GM18511 (cell line): ENCODE data around the gene CDKN2D.
"Not testable (repeated sequence)": the region's sequence is repeated elsewhere in the genome, so short reads cannot be mapped to it uniquely, and the experiment has no call there.

ENCODE experiments used
- ATAC-seq: cut with Tn5 transposase; IDR thresholded peaks from one replicate; pipeline ENCODE4 v1.9.1; 2021; ENCODE audit warnings: mild to moderate bottlenecking, moderate library complexity; ENCODE audit not compliant: unreplicated experiment

The CDKN2D gene

DNA sequence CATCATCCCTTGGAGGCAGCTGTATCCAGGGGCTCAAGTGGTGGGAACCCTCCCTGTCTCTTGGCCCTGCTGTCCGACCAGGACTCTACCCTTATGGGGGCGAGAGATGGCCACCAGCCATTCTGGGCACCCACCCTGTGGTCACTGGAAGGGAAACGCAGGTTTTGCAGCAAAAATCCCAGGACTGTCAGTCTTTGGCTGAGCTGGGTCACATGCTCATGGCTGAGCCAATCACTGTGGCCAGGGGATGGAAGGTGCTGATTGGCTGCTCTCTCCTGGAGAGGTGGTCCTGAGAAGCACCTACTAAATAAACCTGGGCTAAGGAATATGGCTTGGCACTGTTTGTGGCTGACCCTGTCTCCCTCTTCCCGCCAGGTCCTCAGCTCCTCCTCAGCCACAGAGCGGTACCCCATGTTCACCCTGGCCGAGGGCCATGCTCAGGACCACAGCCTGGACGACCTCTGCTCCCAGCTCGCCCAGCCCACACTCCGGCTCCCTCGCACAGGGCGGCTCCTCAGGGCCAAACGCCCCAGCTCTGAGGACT lies 16.2 kb downstream of the CDKN2D start:
- ATAC-seq = no peak

DNA sequence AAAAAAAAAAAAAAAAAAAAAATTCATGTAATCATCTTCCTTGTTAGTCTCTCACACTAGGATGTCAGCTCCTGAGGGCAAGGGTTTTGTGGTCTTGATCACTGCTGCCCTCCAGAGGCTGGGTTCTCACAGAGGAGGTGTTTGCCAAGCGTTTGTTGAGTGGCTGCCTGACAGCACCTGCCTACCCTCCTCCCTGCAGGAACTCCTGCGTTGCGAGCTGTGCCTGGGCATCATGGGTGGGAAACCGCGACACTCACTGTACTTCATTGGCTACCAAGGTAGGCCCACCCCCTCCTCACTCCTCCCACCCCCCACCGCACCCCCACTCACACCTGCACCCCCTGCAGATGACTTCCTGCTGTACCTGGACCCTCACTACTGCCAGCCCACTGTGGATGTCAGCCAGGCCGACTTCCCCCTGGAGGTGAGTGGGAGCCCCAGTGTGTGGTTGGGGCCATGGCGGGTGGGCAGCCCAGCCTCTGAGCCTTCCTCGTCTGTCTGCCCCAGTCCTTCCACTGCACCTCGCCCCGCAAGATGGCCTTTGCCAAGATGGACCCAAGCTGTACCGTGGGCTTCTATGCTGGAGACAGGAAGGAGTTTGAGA lies 17.0 kb downstream of the CDKN2D start:
- no peak for ATAC-seq

DNA sequence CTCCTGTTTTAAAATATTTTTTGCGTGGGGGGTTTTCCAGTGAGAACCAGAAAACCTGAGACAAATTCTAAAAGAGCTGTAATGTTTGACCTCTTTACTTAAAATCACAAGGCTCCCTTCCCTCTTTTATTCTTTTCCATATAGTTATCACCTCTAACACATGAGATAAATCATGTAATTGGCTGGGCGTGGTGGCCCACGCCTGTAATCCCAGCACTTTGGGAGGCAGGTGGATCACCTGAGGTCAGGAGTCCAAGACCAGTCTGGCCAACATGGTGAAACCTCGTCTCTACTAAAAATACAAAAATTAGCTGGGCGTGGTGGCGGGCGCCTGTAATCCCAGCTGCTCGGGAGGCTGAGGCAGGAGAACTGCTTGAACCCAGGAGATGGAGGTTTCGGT lies 17.8 kb downstream of the CDKN2D start:
- not testable (repeated sequence) for ATAC-seq

DNA sequence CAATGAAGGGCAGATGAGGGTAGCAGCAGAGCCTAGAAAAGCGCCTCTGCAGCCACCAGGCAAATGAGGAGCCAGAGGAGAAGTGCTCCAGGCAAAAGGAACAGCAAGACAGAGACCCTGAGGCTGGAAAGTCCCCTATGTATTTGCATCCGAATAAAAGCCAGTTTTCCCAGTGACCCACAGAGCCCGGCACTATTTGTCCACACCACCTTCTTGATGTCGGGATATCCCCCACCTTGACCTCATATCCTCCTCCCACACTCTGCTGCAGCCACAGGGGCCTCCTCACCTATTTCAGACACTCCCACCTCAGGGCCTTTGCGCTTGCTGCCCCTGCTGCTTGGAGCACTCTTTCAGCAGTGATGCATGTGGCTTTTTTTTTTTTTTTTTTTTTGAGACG lies 18.4 kb downstream of the CDKN2D start:
- no peak for ATAC-seq

DNA sequence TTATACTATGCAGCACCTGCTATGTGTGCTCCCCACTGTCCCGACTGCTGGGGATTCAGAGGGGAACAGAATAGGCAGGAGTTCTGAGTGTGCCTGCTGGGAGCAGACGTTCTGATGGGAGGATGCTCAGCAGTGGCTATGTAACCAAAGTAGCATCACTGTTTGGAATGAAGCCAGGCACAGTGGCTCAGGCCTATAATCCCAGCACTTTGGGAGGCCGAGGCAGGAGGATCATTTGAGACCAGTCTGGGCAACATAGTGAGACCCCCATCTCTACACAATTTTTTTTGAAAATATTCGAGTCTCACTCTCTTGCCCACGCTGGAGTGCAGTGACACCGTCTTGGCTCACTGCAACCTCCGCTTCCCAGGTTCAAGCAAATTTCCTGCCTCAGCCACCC lies 19.0 kb downstream of the CDKN2D start:
- no peak for ATAC-seq

DNA sequence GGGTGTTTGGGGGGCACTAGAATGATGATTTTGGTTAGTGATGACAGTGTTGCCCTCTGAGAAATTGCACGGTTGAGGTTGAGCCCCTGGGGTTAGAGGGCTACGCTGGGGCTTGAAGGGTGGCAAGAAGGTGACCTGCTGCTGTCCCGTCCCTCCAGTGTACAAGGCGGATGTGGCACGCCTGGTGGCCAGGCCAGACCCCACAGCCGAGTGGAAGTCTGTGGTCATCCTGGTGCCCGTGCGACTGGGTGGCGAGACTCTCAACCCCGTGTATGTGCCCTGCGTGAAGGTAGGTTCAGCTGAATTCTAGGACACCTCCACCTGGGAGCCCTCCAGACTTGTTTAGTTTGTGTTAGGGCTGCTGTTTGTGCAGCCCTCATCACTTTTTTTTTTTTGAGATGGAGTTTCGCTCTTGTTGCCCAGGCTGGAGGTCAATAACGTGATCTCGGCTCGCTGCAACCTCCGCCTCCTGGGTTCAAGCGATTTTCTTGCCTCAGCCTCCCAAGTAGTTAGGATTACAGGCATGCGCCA lies 20.0 kb downstream of the CDKN2D start:
- ATAC-seq = no peak

DNA sequence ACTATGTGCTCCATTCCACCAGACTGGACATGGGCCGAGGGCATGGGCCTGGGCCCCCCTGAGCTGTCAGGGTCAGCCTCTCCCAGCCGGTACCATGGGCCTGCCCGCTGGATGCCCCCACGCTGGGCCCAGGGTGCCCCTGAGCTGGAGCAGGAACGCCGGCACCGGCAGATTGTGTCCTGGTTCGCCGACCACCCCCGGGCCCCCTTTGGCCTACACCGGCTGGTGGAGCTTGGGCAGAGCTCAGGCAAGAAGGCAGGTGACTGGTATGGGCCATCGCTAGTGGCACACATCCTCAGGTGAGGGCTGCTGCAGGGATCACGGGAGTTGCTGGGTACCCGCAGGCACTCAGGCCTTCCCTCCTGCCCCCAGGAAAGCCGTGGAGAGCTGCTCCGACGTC lies 22.0 kb downstream of the CDKN2D start:
- no peak for ATAC-seq

DNA sequence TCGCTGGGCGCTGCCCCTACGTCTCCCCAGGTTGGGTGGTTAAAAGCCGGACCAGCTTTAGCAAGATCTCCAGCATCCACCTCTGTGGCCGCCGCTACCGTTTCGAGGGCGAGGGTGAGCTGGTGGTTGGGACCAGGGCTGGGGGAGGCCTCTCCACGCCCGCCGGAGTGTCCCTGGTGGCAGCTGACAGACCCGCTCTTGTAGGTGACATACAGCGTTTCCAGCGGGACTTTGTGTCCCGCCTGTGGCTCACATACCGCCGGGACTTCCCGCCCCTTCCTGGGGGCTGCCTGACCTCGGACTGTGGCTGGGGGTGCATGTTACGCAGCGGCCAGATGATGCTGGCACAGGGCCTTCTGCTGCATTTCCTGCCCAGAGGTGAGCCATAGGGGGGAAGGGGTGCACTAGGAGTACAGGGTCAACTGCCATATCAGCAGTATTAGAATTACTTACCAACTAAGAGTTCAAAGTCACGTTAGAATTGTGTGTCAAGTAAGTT lies 24.0 kb downstream of the CDKN2D start:
- ATAC-seq = no peak

DNA sequence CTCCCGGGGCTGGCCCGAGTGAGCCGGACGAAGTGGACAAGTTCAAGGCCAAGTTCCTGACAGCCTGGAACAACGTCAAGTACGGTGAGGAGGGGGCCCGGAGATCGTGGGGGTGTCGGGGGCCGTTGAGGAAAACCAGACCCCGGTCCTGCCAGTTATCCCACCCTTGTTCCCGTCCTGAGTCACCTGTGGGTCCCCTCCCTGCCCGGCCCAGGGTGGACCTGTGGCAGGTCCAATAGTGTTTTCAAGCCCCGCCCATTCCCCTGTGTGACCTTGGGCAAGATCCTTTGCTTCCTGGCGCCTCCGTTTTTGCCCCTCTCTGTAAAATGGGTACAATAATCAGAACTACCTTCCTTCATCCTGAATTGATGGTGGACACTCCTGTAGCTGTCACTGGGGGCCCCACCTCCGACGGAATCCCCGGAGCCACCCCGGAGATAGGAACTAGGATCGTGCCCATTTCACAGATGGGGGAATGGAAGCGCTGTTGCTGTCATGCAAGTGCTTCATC lies 24.5 kb downstream of the CDKN2D start:
- no peak for ATAC-seq

DNA sequence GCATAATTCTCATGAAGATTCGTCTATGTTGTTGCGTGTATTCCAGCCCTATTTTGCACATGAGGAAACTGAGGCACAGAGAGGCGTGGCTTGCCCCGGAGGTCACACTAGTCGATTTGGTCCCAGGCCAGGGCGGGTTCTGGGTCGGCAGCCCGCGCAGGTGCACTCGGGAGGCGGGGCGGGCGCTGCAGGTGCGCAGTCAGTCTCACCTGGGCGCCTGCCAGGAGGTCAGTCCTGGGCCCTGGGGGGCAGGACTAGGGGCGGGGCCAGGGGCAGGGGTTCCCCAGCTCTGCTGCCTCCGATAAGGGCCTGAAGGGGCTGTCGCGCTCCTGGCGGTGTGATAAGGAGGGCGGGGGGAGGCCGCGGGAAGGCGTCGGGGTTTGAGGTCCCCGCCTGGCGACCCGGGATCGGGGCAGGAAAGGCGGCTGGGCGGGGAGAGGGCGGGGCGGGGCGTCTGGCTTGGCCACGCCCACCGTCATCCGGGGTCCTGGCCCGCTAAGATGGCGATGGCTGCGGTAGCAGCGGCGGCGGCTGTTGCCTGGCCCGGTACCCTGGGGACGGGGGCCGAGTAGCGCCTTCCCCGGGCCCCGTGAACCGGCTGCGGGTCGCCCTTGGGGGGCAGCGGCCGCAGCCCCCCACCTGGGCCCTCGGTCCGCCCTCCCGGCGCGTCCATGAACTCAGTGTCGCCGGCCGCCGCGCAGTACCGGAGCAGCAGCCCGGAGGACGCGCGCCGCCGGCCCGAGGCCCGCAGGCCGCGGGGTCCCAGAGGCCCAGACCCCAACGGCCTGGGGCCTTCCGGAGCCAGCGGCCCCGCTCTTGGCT lies 25.1 kb downstream of the CDKN2D start, which contains the start of gene ATG4D:
Gene ATG4D (plus strand): TSS at position 485 of the 822 bp plus-strand sequence. CDS start 187 bp downstream, at position 672.
- ATAC-seq = peak; percentile 77

DNA sequence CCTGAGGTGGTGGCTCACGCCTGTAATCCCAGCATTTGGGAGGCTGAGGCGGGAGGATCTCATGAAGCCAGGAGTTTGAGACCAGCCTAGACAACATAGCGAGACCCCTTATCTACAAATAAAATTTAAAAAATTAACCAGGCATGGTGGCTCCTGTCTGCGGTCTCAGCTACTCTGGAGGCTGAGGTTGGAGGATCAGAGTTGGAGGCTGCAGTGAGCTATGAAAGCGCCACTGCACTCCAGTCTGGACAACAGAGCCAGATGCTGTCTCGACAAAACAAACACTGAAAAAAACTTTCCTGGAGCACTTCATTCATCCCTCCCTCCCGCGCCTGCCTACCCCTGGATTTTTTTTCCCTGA lies 25.7 kb downstream of the CDKN2D start:
- no peak for ATAC-seq

DNA sequence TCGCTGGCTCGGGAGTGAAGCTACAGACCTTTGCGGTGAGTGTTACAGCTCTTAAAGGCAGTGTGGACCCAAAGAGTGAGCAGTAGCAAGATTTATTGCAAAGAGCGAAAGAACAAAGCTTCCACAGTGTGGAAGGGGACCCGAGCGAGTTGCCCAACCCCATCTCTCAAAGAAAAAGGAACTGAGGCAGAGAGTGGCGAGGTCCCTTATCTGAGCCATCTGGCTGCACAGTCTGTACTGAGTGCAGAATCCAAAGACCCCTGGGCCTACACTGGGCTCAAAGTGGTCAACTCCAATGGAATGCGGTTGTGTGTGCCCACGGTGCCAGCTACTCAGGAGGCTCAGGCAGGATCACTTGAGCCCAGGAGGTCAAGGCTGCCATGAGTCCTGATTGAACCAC lies 29.8 kb downstream of the CDKN2D start:
- ATAC-seq = not testable (repeated sequence)

DNA sequence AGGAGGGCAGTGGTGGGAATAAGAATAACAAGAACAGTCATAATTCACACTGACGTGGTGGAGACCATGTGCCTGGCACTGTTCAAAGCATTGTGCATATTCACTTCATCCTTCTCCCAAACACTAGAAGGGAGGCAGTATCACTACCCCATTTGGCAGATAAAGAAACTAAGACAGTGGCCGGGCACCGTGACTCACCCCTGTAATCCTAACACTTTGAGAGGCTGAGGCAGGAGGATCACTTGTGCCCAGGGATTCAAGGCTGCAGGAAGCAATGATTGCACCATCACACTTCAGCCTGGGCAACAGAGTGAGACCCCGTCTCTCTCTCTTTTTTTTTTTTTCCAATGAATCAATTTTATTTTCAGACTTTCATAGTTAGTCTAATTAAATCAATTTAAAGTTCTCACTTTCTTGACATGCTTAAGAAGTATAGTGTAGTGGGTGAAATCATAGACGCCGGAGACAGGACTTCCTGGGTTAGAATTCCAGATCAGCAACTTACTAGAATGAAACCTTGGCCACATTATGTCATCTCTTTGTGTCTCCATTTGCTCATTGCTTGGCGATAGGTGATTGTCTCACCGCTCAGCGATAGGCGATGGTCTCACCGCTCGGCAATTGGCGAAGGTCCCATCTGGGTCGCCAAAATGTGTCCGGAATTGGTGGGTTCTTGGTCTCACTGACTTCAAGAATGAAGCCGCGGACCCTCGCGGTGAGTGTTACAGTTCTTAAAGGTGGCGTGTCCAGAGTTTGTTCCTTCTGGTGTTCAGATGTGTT lies 30.4 kb downstream of the CDKN2D start:
- ATAC-seq = no peak

DNA sequence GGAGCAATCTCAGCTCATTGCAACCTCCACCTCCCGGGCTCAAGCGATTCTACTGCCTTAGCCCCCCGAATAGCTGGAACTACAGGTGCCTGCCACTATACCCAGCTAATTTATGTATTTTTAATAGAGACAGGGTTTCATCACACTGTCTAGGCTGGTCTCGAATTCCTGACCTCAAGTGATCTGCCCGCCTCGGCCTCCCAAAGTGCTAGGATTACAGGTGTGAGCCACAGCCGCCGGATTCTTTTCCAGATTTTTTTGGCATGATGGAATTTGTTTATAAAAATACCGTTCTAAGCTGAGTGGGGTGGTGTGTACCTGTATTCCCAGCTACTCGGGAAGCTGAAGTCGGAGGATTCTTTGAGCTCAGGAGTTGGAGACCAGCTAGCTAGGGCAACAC lies 31.1 kb downstream of the CDKN2D start:
- no peak for ATAC-seq

DNA sequence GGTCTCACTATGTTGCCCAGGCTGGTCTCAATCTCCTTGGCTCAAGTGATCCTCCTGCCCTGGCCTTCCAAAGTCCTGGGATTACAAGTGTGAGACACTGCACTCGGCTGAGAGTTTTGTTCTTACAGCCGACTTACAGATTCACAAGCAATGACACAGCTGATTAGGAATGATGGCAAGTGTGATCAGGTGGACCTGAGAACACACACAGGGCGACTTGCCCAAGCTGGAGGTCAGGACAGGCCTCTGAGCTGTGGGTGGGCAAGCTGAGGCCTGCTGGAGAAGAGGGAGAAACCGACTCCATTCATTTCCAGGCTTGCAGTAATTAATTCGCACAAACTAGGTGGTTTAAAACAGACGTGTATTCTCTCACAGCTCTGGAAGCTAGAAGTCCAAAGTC lies 33.2 kb downstream of the CDKN2D start:
- no peak for ATAC-seq

DNA sequence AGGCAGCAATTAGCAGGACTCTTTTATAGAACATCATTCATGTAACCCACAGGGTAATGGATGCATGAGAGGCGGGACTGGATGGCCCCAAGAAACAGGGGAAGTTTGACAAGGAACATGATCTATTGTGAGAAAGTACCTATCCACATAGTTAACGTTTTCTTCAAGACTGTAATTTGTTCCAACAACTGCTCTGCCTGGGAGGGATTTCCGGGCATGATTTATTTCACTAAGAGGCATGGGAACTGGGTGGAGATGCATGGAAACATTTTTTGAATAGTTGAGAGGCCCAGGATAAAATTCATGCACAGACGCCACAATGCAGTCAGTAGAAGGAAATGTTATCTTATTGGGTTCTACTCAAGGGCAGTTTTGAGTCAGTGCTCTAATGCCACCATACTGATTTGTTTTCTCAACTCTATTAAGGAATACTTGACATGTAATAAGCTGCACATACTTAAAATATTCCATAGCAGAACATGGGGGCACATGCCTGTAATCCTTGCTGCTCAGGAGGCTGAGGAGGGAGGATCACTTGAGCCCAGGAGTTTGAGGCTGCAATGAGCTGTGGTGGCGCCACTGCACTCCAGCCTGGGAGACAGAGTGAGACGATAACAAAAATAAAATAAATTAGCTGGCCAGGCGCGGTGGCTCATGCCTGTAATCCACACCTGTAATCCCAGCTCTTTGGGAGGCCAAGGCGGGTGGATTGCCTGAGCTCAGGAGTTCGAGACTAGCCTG lies 35.0 kb downstream of the CDKN2D start:
- ATAC-seq = no peak

DNA sequence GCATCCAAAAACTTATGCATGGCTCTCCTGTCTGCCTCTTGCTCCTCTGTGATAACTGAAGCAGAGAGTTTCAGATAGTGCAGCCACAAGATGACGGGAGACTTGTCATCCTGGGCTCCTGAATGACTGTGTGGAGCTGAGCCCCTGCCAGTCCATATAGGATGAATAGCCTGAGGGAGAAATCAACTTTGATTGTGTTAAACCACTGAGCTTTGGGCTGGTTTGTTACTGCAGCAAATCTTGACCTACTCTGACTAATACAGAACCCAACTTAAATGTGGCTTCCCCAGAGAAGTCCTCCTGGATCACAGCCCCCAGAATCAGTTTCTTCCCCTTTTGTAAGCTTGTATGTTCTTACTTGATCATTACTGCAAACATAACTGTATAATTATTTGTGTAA lies 36.3 kb downstream of the CDKN2D start:
- ATAC-seq = no peak

DNA sequence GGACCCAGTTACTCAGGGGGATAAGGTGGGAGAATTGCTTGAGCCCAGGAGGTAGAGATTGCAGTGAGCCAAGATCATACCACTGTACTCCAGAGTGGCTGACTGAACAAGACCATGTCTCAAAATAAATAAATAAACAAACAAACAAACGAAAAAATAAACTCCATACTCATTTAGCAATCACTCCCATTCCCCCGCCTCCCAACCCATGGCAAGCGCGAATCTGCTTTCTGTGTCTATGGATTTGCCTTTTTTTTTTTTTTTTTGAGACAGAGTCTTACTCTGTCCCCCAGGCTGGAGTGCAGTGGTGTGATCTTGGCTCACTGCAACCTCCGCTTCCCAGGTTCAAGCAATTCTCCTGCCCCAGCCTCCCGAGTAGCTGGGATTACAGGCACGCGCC lies 41.9 kb downstream of the CDKN2D start:
- not testable (repeated sequence) for ATAC-seq

DNA sequence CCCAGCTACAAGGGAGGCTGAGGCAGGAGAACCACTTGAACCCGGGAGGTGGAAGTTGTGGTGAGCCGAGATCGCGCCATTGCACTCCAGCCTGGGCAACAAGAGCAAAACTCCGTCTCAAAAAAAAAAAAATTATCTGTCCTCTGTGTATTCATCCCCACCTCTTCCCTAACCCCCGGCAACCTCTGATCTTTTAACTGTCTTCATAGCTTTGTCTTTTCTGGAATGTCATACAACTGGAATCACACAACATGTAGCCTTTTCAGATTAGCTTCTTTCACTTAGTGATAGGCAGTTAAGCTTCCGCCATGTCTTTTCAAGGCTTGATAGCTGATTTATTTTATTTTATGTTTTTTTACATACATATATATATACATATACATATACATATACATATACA lies 43.1 kb downstream of the CDKN2D start:
- no peak for ATAC-seq

DNA sequence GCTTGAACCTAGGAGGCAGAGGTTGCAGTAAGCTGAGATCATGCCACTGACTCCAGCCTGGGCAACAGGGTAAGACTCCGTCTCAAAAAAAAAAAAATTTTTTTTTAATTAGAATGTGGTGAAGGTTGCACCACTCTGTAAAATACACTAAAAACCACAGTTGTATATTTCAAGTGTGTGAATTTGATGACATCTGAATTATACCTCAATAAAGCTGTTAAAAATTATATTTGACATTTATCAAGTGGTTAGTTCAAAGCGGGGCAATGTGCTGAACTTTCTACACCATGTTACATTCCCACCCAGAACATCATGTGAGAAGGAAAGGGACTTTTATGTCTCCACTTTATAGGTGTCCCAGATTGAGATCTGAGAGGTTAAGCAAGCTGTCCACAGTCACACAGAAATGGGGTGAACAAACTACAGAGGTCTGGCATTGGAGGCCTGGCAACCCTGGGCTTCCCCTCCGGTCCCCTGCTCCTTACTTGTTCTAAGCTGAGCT lies 45.6 kb downstream of the CDKN2D start:
- no peak for ATAC-seq
